Natural killer cell (primary cell): Measurements from ENCODE around the gene FIGLA. TPM values are rescaled to one million over a fixed set of nuclear protein-coding genes. Genes with fewer than 3 reads are reported as not detected.

ENCODE experiments used
- ATAC-seq, 3 donors: fragments of 150-1000 bp in 2 of 3; fragments of 200-7000 bp in 1 of 3; cut with Tn5 transposase; 1 replicate in 1 of 3; 2 replicates in 2 of 3; pipeline ENCODE4 v1.10.0; 2021; ENCODE audit warnings: mild to moderate bottlenecking in 2 of 3, moderate library complexity in 2 of 3
- DNase-seq, 2 donors: peaks; one replicate each; pipeline versions ENCODE4 v3.0.0 to v3.0.0-alpha.2; 2013 to 2021; ENCODE audit warnings: mixed read lengths in 1 of 2
- H3K27ac ChIP-seq: one replicate; pipeline ENCODE4 v1.5.1; 2013; ENCODE audit warnings: mild to moderate bottlenecking, low read length
- H3K27me3 ChIP-seq: one replicate; pipeline ENCODE4 v1.6.1; 2013; ENCODE audit warnings: low read length; ENCODE audit not compliant: control insufficient read depth, insufficient read depth
- H3K36me3 ChIP-seq: one replicate; pipeline ENCODE4 v1.6.1; 2013; ENCODE audit warnings: low read length; ENCODE audit not compliant: control insufficient read depth, insufficient read depth
- H3K4me1 ChIP-seq: one replicate; pipeline ENCODE4 v1.6.1; 2013; ENCODE audit warnings: low read length; ENCODE audit not compliant: control insufficient read depth, insufficient read depth
- H3K4me3 ChIP-seq: one replicate; pipeline ENCODE4 v1.5.1; 2013; ENCODE audit warnings: low read length
- H3K9me3 ChIP-seq: one replicate; pipeline ENCODE4 v1.6.1; 2013; ENCODE audit warnings: low read length; ENCODE audit not compliant: control insufficient read depth, insufficient read depth
- H3K27ac Mint-ChIP-seq, 2 donors: one replicate each; pipeline ENCODE4 v1.8.0; 2022; ENCODE audit warnings: mild to moderate bottlenecking in 2 of 2, mixed read lengths in 2 of 2, moderate library complexity in 1 of 2
- H3K27me3 Mint-ChIP-seq, 2 donors: one replicate each; pipeline ENCODE4 v1.8.0; 2022; ENCODE audit warnings: low read depth in 2 of 2, mixed read lengths in 2 of 2
- H3K36me3 Mint-ChIP-seq: one replicate; pipeline ENCODE4 v1.8.0; 2022; ENCODE audit warnings: mixed read lengths
- H3K4me1 Mint-ChIP-seq, 2 donors: one replicate each; pipeline ENCODE4 v1.8.0; 2022; ENCODE audit warnings: mixed read lengths in 2 of 2
- H3K4me3 Mint-ChIP-seq: one replicate; pipeline ENCODE4 v1.8.0; 2022; ENCODE audit warnings: mild to moderate bottlenecking, moderate library complexity, mixed read lengths
- H3K9me3 Mint-ChIP-seq, 2 donors: one replicate each; pipeline ENCODE4 v1.8.0; 2022; ENCODE audit warnings: mixed read lengths in 2 of 2
- CTCF ChIP-seq: fragments of 200-600 bp; IDR thresholded peaks from one replicate; pipeline ENCODE4 v1.8.0; 2022; ENCODE audit warnings: antibody characterized with exemption
- WGBS: methylation state at CpG from one replicate; pipeline ENCODE4 v1.1.7; 2013; ENCODE audit warnings: missing lambda C conversion rate; ENCODE audit not compliant: insufficient coverage; 5-methylcytosine and 5-hydroxymethylcytosine counted together
- intact Hi-C: fragments of 100-400 bp; cut with micrococcal nuclease; formaldehyde crosslinking; loops from one replicate; pipeline ENCODE4 v1.14.2; 2022
- total RNA-seq, 4 donors: library from RNA; stranded (reverse); fragments of 120-200 nt in 1 of 4; gene quantifications; one replicate each; pipeline versions ENCODE4 v1.2.3 to v1.2.4, GENCODE V29; 2013 to 2022

FIGLA gene
- total RNA-seq, 3 donors from 2014 or later (not counting 1 experiment from before 2014, with no cell fraction given), result not detected

- Mint-ChIP-seq H3K27me3 (peaks cover 0 to 6% of the 10 kb centered on the region in 2 donors), H3K9me3 (no peaks in the 10 kb centered on the region), H3K4me1 (peaks cover 10 to 18% of the 10 kb centered on the region in 2 donors), H3K27ac (no peak overlapping the region), H3K4me3 (no peak overlapping the region), H3K36me3 (no peaks in the 10 kb centered on the region)
- WGBS, result 89% methylated on average over 3 of the region's 3 CpGs
- Histone ChIP-seq H3K27ac (no peak overlapping the region), H3K36me3 (no peaks in the 10 kb centered on the region), H3K9me3 (no peaks in the 10 kb centered on the region), H3K27me3 (no peaks in the 10 kb centered on the region), H3K4me3 (no peak overlapping the region), H3K4me1 (peaks cover 3% of the 10 kb centered on the region)
- ATAC-seq (no peak), DNase-seq (no peak)
- intact Hi-C loops, result no loop called here
- TF ChIP-seq CTCF, result no peak
Measured at GRCh38 chr2:70817284-70817954, 27.0 kb upstream of the FIGLA start.

GRCh38 chr2:70816726-70817125 lies 26.3 kb upstream of the FIGLA start:
- Mint-ChIP-seq H3K36me3 (no peaks in the 10 kb centered on the region), H3K4me1 (peaks cover 6 to 14% of the 10 kb centered on the region in 2 donors), H3K9me3 (no peaks in the 10 kb centered on the region), H3K27ac (no peak overlapping the region), H3K4me3 (no peak overlapping the region), H3K27me3 (peaks cover 0 to 6% of the 10 kb centered on the region in 2 donors)
- no peak overlapping the region for H3K4me3 ChIP-seq
- no peak for TF ChIP-seq CTCF
- H3K9me3 ChIP-seq, result no peaks in the 10 kb centered on the region
- H3K4me1 ChIP-seq, result no peaks in the 10 kb centered on the region
- intact Hi-C loops, result no loop called here
- DNase-seq (no peak), ATAC-seq (no peak)
- WGBS, result 78% methylated on average over 5 of the region's 5 CpGs
- no peak overlapping the region for H3K27ac ChIP-seq
- no peaks in the 10 kb centered on the region for H3K27me3 ChIP-seq
- H3K36me3 ChIP-seq, result no peaks in the 10 kb centered on the region

- Histone ChIP-seq H3K4me3 (no peak overlapping the region), H3K36me3 (no peaks in the 10 kb centered on the region), H3K4me1 (peaks cover 6% of the 10 kb centered on the region), H3K9me3 (no peaks in the 10 kb centered on the region), H3K27ac (no peak overlapping the region), H3K27me3 (no peaks in the 10 kb centered on the region)
- no peaks in the 10 kb centered on the region for H3K9me3 Mint-ChIP-seq
- 93% methylated on average over 12 of the region's 12 CpGs for WGBS
- ATAC-seq (peak in 1 of 3 donors; percentile 25), DNase-seq (no peak)
- no peak overlapping the region for H3K27ac Mint-ChIP-seq
- no peak for TF ChIP-seq CTCF
- H3K4me3 Mint-ChIP-seq, result no peak overlapping the region
- H3K36me3 Mint-ChIP-seq, result no peaks in the 10 kb centered on the region
- peaks cover 22 to 26% of the 10 kb centered on the region in 2 donors for H3K4me1 Mint-ChIP-seq
- intact Hi-C loops, result no loop called here
- peaks cover 0 to 2% of the 10 kb centered on the region in 2 donors for H3K27me3 Mint-ChIP-seq
Measured at GRCh38 chr2:70808983-70809958, 18.8 kb upstream of the FIGLA start.
